CD4-positive, alpha-beta T cell (primary cell): ENCODE results near the gene AARSD1. TPM values are rescaled to one million over a fixed set of nuclear protein-coding genes. Genes with fewer than 3 reads are reported as not detected.
"Not testable (repeated sequence)": the region's sequence is repeated elsewhere in the genome, so short reads cannot be mapped to it uniquely, and the experiment has no call there.

Experiments
- ATAC-seq: fragments of 200-7000 bp; cut with Tn5 transposase; one replicate; pipeline ENCODE4 v1.10.0; 2022; ENCODE audit warnings: mild to moderate bottlenecking; ENCODE audit not compliant: poor library complexity
- CTCF ChIA-PET: fragments of 350-600 bp; sonication (Branson Sonifier 250); formaldehyde crosslinking; loops from one replicate; lab custom pipeline; 2021; ENCODE audit warnings: antibody characterized with exemption, inconsistent platforms; lab: Charles Lee
- POLR2A ChIA-PET: fragments of 350-600 bp; sonication (Branson Sonifier 250); formaldehyde crosslinking; loops from one replicate; lab custom pipeline; 2021; ENCODE audit warnings: antibody characterized with exemption, inconsistent platforms; lab: Charles Lee
- DNase-seq, 14 experiments: peaks; one replicate each; pipeline ENCODE4 v3.0.0-alpha.2; 2013 to 2020; ENCODE audit warnings: mixed read lengths in 2 of 14
- H3K27ac ChIP-seq, 2 donors: one replicate each; pipeline versions ENCODE4 v1.5.1 to v1.7.0; 2013; ENCODE audit warnings: low read length in 2 of 2, low read depth in 1 of 2, mild to moderate bottlenecking in 1 of 2
- H3K27me3 ChIP-seq, 2 experiments: 1 replicate in 1 of 2; 2 replicates in 1 of 2; pipeline versions ENCODE4 v1.6.1 to v1.7.0; 2013; ENCODE audit warnings: low read length in 2 of 2, control low read depth in 1 of 2, mild to moderate bottlenecking in 1 of 2, moderate library complexity in 1 of 2; ENCODE audit not compliant: insufficient read depth in 2 of 2, control insufficient read depth in 1 of 2
- H3K36me3 ChIP-seq: one replicate; pipeline ENCODE4 v1.6.1; 2013; ENCODE audit warnings: low read length, control low read depth; ENCODE audit not compliant: insufficient read depth
- H3K4me1 ChIP-seq: one replicate; pipeline ENCODE4 v1.6.1; 2013; ENCODE audit warnings: low read length, control low read depth; ENCODE audit not compliant: insufficient read depth
- H3K4me3 ChIP-seq: one replicate; pipeline ENCODE4 v1.5.1; 2013; ENCODE audit warnings: mild to moderate bottlenecking, low read length, moderate library complexity
- H3K9me3 ChIP-seq, 2 experiments: 1 replicate in 1 of 2; 2 replicates in 1 of 2; pipeline versions ENCODE4 v1.6.1 to v1.7.0; 2013; ENCODE audit warnings: low read length in 2 of 2, mild to moderate bottlenecking in 2 of 2, control low read depth in 1 of 2, moderate library complexity in 1 of 2; ENCODE audit not compliant: control insufficient read depth in 1 of 2, insufficient read depth in 1 of 2
- H3K27ac Mint-ChIP-seq: one replicate; pipeline ENCODE4 v1.8.0; 2020; ENCODE audit warnings: mixed read lengths
- H3K27me3 Mint-ChIP-seq: one replicate; pipeline ENCODE4 v1.8.0; 2021; ENCODE audit warnings: mixed read lengths
- H3K36me3 Mint-ChIP-seq: one replicate; pipeline ENCODE4 v1.8.0; 2021; ENCODE audit warnings: low read depth, mixed read lengths
- H3K4me1 Mint-ChIP-seq: one replicate; pipeline ENCODE4 v1.8.0; 2021; ENCODE audit warnings: low read depth, mixed read lengths
- H3K4me3 Mint-ChIP-seq: one replicate; pipeline ENCODE4 v1.8.0; 2020; ENCODE audit warnings: mild to moderate bottlenecking, mixed read lengths
- H3K9me3 Mint-ChIP-seq: one replicate; pipeline ENCODE4 v1.8.0; 2020; ENCODE audit warnings: mixed read lengths
- intact Hi-C, 2 experiments: fragments of 100-400 bp; cut with DNase I in 1 of 2; cut with micrococcal nuclease in 1 of 2; formaldehyde crosslinking; loops; one replicate each; pipeline versions ENCODE4 v1.15.1 to v1.9.0; 2023 to 2025; cut with DNase I, micrococcal nuclease
- total RNA-seq, 174 experiments: library from RNA in 2 of 174; stranded (reverse) in 2 of 174; gene quantifications; one replicate each; pipeline ENCODE4 v1.2.3 and lab custom pipeline; 2021 to 2026
- TF ChIP-seq, protein P1 (sequence below): fragments of 200-600 bp; IDR thresholded peaks from one replicate; pipeline ENCODE4 v1.8.0; 2022; ENCODE audit warnings: antibody characterized with exemption, mild to moderate bottlenecking

Gene AARSD1
- total RNA-seq, 2 experiments from 2014 or later: 60.4 to 70.8 TPM

DNA sequence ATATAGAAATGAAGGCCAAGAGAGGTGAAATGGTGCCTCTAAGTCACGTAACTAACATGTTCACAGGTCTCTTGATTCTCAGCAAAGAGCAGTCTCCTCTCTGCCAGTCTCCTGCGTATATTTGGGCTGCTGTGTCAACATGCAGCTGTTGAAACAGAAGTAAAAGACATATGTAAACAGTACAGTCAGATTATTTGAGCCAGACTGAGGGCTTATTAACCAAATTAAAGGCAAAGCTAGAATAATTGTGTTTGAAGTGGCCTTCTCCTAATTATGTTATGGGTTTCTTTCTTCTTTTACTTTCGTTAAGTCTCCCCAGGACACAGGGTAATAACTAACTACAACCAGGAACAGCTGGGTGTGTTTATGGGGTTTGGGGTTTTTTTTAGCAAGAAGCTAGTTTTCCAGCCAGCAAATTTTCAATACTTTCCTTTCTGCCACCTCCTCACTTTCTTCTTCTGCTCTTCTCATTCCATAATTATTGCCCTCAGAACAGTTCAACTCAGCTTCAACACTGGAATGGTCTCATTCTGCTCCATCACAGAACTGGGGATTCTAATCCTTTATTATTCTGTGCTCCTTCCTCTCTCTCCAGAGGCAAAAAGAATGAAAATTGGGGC lies 45.2 kb downstream of the AARSD1 start:
- no peak overlapping the region for H3K27ac ChIP-seq
- TF ChIP-seq, protein P1, sequence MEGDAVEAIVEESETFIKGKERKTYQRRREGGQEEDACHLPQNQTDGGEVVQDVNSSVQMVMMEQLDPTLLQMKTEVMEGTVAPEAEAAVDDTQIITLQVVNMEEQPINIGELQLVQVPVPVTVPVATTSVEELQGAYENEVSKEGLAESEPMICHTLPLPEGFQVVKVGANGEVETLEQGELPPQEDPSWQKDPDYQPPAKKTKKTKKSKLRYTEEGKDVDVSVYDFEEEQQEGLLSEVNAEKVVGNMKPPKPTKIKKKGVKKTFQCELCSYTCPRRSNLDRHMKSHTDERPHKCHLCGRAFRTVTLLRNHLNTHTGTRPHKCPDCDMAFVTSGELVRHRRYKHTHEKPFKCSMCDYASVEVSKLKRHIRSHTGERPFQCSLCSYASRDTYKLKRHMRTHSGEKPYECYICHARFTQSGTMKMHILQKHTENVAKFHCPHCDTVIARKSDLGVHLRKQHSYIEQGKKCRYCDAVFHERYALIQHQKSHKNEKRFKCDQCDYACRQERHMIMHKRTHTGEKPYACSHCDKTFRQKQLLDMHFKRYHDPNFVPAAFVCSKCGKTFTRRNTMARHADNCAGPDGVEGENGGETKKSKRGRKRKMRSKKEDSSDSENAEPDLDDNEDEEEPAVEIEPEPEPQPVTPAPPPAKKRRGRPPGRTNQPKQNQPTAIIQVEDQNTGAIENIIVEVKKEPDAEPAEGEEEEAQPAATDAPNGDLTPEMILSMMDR: no peak
- H3K9me3 Mint-ChIP-seq: no peaks in the 10 kb centered on the region
- H3K27ac Mint-ChIP-seq: no peak overlapping the region
- no peaks in the 10 kb centered on the region for H3K4me1 ChIP-seq
- ChIA-PET POLR2A (no interaction called here), CTCF (no interaction called here)
- no peaks in the 10 kb centered on the region for H3K27me3 Mint-ChIP-seq
- intact Hi-C loops: no loop called here
- H3K9me3 ChIP-seq: no peaks in the 10 kb centered on the region
- no peaks in the 10 kb centered on the region for H3K36me3 Mint-ChIP-seq
- H3K36me3 ChIP-seq: no peaks in the 10 kb centered on the region
- peaks cover 0 to 3% of the 10 kb centered on the region in 2 experiments for H3K27me3 ChIP-seq
- H3K4me3 Mint-ChIP-seq: no peak overlapping the region
- no peak for ATAC-seq
- H3K4me1 Mint-ChIP-seq: no peaks in the 10 kb centered on the region
- no peak overlapping the region for H3K4me3 ChIP-seq
- no peak for DNase-seq

DNA sequence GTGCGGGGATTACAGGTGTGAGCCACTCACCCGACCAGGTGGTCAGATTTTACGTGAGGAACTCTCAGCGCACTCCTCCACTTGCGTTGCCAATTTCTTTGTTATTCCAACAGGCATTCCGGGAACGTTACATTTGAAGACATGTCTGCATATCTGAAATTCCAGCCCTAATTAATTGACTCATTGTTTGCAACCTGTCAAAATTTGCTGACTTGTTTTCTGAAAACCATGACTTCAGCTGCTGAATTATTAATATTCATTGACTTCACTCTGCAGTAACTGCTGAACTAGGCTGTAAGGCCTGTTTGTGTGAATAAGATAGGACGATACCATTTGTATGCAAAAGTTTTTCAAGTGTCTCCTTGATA lies 47.0 kb downstream of the AARSD1 start:
- ATAC-seq: no peak

DNA sequence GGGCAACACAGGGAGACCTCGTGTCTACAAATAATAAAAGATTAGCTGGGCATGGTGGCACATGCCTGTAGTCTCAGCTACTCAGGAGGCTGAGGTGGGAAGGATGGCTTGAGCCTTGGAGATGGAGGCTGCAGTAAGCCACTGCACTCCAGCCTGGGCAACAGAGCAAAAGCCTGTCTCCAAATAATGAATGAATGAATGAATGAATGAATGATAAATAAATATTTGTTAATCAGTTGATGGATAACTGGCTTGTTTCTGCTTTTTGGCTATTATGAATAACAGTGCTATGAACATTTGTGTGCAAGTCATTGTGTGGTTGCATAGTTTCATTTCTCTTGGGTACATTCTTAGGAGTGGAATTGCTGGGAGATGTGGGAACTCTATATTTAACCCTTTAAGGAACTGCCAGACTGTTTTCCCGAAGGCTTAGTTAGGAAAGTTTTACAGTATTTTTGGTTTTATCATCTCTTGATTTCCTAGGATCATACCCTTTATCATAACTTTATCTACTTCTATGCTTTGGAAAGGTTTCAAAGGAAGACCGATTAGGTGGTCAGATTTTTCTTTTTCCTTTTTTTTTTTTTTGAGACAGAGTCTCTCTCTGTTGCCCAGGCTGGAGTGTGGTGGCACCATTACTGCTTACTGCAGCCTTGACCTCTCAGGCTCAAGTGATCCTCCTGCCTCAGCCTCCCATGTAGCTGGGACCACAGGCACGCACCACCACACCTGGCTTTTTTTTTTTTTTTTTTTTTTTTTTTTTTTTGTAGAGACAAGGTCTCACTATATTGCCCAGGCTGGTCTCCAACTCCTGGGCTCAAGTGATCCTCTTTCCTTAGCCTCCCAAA lies 47.6 kb downstream of the AARSD1 start:
- H3K9me3 Mint-ChIP-seq, DNase-seq, H3K4me3 ChIP-seq, H3K36me3 ChIP-seq, POLR2A ChIA-PET, H3K4me1 ChIP-seq, H3K27me3 ChIP-seq, H3K27me3 Mint-ChIP-seq, H3K27ac ChIP-seq, H3K27ac Mint-ChIP-seq, intact Hi-C loops, H3K36me3 Mint-ChIP-seq, H3K4me3 Mint-ChIP-seq, H3K4me1 Mint-ChIP-seq, ATAC-seq, H3K9me3 ChIP-seq: not testable (repeated sequence)
- CTCF ChIA-PET: interaction anchor here (0.7 kb wide), 1 partner anchor 929 kb away, joined by 3 read pairs; no protein-coding TSS in a partner anchor

More for the DNA sequence above, 47.0 kb downstream of the AARSD1 start:
- H3K4me3 ChIP-seq: no peak overlapping the region
- TF ChIP-seq, protein P1: no peak
- ChIA-PET CTCF (interaction anchor here (0.7 kb wide), 1 partner anchor 929 kb away, joined by 3 read pairs; no protein-coding TSS in a partner anchor), POLR2A (no interaction called here)
- H3K36me3 ChIP-seq: no peaks in the 10 kb centered on the region
- no peaks in the 10 kb centered on the region for H3K9me3 ChIP-seq
- Mint-ChIP-seq H3K27me3 (peaks cover 3% of the 10 kb centered on the region), H3K27ac (no peak overlapping the region), H3K9me3 (no peaks in the 10 kb centered on the region), H3K4me3 (no peak overlapping the region), H3K4me1 (no peaks in the 10 kb centered on the region), H3K36me3 (no peaks in the 10 kb centered on the region)
- no peak for DNase-seq
- peaks cover 0 to 3% of the 10 kb centered on the region in 2 experiments for H3K27me3 ChIP-seq
- H3K4me1 ChIP-seq: no peaks in the 10 kb centered on the region
- no peak overlapping the region for H3K27ac ChIP-seq
- intact Hi-C loops: no loop called here

DNA sequence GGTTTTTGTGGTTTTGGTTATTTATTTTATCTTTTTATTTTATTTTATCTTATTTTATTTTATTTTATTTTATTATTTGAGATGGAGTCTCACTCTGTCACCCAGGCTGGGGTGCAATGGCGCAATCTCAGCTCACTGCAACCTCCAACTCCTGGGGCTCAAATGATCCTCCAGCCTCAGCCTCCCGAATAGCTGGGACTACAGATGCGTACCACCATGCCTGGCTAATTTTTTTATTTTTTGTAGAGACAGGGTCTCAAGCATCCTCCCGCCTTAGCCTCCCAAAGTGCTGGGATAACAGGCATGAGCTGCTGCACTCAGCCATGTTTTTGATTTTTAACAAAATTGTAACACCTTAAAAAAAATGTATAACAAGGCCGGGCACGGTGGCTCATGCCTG lies 49.0 kb downstream of the AARSD1 start:
- DNase-seq, ATAC-seq, H3K9me3 Mint-ChIP-seq, CTCF ChIA-PET, POLR2A ChIA-PET, intact Hi-C loops, H3K36me3 Mint-ChIP-seq, H3K27ac Mint-ChIP-seq, H3K36me3 ChIP-seq, H3K4me3 Mint-ChIP-seq, H3K27ac ChIP-seq, H3K27me3 ChIP-seq, H3K4me3 ChIP-seq, H3K4me1 ChIP-seq, H3K9me3 ChIP-seq, H3K4me1 Mint-ChIP-seq: not testable (repeated sequence)
- H3K27me3 Mint-ChIP-seq: peaks cover 12% of the 10 kb centered on the region
